Activated CD8-positive, alpha-beta memory T cell treated with anti-CD3 and anti-CD28 coated beads, Interleukin-2, amount 50 U/mL, for 1 hour (primary cell): ENCODE data around the gene HSD17B4.
"Not testable (repeated sequence)": the region's sequence is repeated elsewhere in the genome, so short reads cannot be mapped to it uniquely, and the experiment has no call there.

ENCODE experiments used
- DNase-seq: peaks from one replicate; pipeline ENCODE4 v3.0.0-alpha.2; 2020; ENCODE audit errors: extremely low read depth

The HSD17B4 gene

DNA sequence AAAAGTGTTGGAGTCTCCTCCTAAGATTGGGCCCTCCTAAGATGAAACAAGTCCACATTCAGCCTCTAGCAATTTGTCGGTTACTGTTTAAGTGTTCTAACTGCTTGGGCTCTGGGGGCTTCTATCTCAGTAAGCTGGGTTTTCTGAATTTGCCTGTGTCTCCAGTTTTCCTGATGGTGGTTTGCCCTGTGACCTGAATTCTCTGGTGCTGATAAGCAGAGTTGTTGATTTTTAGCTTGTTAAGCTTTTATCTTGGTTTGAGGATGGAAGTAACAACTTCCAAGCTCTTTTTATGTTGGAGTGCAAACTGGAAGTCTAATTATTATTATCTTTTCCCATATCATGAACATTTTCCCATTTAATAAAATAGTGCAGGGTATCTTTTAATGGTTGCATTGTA is 30.9 kb downstream of the HSD17B4 start:
- no peak for DNase-seq

DNA sequence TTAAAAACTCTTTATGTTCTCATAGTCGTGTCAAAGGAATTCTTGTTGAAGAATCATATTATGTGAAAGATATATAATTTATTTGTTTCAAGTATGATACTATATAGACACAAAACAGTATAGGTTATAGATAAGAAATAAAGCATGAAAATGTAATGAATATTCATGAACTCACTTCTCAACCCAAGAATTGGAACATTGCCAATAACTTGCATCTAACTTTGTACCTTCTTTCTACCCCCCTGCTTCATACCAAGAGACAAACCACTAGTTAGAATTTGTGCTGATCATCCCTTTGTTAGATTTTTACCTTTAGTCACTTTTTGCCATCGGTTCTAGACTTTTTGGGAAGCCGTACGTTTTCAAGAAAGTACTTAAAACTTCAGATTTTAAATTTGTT is 32.6 kb downstream of the HSD17B4 start:
- DNase-seq, result no peak

DNA sequence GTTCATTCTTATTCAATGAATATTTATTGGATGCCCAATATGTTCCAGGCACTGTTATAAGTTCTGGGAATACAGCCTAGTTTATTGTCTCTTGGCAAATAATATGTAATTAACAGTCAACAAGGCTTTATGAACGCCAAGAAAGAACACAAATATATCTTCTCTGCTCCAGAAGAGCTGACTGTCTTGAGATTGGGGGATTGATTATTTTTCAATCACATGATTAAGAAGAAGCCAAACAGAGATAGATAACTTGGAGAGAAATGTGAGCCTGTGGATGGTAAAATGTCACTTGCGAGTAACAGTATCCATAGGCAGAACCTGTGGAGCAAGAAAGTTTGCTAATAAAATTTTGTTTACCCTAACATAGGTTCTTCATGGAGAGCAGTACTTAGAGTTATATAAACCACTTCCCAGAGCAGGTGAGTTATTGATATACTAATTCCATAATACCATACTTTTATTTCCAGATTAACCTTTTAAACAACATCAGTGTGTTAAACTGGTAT is 49.4 kb downstream of the HSD17B4 start:
- DNase-seq, result no peak

DNA sequence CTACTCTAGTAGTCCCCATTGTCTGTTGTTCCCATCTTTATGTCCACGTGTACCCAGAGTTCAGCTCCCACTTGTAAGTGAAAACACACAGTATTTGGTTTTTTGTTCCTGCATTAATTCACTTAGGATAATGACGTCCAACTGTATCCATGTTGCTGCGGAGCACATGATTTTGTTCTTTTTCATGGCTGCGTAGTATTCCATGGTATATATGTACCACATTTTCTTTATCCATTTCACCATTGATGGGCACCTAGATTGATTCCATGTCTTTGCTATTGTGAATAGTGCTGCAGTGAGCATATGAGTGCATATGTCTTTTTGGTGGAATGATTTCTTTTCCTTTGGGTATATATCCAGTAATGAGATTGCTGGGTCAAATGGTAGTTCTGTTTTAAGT is 51.6 kb downstream of the HSD17B4 start:
- DNase-seq, result not testable (repeated sequence)

DNA sequence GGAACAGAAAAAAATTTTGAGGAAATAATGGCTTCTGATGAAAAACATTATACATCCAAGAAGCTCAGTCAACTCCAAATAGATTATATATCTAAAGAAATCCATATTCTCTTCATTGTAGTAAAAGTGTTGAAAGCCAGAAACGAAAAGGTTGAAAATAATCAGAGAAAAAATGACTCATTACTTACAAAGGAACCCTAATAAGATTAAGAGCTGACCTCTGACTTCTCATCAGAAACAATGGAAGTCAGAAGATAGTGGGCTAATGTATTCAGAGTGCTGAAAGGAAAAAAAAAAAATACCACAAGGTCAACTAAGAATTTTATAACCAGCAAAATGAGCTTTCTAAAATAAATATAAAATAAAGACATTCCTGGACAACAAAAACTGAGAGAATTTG is 60.0 kb downstream of the HSD17B4 start:
- DNase-seq, result no peak

DNA sequence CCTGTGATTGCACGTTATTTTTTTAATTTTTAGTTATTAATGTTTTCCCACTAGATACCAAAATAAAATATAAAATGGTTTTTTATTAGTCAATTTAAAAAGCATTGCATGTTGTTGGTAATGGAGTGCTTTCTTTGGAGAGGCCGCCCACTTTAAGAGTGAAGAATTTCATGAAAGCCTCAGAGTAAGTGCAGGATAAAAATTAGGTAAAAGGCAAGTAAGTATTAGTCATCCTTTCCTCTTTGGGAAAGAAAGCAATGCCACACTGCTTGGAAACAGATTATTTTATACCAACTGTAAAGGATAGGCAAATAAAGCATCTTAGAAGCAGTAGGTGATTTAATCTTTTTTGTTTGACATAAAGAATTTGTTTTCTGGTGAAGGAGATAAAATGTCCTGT is 62.9 kb downstream of the HSD17B4 start:
- DNase-seq, result no peak

DNA sequence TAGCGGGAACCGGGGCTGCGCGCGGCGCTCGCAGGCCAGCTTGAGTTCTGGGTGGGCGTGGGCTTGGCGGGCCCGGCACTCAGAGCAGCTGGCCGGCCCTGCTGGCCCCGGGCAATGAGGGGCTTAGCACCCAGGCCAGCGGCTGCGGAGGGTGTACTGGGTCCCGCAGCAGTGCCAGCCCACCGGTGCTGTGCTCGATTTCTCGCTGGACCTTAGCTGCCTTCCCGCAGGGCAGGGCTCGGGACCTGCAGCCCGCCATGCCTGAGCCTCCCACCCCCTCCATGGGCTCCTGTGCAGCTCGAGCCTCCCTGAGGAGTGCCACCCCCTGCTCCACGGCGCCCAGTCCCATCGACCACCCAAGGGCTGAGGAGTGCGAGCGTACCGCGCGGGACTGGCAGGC is 64.8 kb downstream of the HSD17B4 start:
- not testable (repeated sequence) for DNase-seq

DNA sequence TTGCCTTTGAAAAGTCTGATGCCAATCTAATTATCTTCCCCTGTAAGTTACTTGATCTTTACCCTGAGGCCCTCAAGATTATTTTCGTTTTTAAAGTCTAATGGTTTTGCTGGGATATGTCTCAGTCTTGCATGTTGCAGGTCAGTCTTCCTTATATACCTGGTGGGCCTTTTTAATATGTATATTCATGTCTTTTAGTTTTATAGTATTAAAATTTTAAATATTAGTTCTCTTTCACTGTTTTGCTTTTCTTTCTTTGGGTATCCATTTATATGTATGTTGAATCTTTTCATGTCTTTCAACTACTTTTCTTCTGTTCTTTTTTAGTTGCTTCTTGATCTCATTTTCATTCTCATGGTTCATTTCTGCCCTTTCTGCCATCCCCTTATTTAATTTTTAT is 68.9 kb downstream of the HSD17B4 start:
- DNase-seq, result no peak

DNA sequence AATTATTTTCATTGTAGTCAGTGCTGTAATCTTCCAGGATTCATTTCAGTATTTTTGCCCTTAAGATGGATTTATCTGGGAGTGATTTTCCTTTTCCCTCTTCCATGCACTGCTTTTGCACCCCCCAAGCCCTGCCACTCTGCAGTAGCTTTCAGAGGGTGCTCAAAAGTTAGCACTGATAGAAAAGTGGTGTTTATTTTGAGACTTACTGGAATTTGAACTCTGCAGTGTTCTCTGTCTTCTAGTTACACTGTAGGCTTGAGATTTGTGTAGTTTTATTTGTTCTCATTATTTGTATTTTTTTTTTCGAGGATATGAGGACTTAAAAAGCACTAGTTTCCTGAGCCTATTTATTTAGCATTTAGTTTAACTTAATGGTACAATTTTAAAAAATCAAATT is 70.5 kb downstream of the HSD17B4 start:
- DNase-seq, result no peak

DNA sequence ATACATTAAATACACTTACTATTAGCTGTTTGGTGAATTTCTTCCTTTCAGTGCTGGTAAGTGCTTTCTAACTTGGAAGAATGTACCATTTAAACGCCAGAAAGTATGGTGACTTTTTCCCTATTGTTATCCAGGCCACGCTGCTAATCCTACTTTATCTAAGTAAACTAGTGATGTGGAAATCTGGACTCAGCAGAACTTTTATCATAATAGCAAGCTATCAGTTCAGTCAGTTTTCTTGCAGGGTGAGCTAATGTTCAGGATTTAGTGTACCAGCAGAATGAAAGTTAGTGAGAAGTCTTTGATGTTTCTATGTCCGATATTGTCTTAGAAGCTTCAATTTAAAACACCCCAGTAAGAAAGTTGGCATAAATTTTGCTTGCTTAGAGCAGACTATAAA is 72.2 kb downstream of the HSD17B4 start:
- DNase-seq, result no peak

DNA sequence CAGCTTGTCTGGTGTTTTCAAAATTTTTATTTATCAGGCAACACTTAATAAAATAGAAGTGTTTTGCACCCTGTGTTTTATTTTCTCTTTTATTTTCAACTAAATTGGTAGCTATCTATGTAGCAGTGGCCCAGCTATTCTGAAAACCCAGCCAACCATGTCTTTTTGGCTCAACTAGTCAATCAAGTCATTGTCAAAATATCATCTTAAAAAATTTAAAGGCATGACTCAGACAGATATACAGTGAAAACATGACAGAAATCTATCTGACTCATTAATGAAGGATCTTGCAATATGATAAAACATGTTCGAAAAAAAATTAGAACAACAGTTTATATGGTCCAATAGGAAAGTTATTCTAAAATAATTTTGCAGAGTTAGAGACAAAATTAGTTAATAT is 75.1 kb downstream of the HSD17B4 start:
- DNase-seq, result no peak

DNA sequence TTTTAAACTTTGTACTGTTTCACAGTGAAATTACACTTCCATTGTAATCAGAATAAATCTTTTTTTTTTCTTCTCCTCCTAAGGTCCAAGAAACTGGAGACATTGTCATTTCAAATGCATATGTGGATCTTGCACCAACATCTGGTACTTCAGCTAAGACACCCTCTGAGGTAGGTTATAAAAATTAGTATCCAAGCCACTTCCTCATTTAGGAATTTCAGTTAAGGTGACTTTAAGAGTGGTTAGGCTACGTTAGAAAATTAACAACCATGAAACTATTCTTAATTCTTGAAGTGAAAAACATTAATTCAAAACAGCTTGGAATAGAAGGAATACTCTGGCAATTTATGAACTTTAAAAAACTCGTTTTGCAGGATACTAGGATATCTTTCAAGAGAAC is 77.5 kb downstream of the HSD17B4 start:
- no peak for DNase-seq

DNA sequence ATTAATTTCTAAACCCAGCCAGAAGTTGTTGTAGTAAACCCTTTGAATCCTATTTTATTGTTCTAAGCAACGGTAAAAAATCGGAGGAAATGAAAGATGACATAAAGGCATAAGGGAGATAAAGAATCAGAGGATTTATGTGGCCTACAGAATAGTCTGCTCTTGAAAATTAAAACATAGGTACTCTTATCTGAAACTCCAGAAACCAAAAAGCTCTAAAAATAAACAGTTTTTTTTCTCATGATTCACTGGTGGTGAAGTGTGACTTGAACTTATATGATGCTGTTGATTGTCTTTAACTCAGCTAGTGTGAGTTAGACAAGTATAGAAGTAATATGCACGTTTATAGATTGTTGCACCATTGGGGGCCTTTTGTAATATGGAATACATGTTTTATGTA is 80.3 kb downstream of the HSD17B4 start:
- no peak for DNase-seq

DNA sequence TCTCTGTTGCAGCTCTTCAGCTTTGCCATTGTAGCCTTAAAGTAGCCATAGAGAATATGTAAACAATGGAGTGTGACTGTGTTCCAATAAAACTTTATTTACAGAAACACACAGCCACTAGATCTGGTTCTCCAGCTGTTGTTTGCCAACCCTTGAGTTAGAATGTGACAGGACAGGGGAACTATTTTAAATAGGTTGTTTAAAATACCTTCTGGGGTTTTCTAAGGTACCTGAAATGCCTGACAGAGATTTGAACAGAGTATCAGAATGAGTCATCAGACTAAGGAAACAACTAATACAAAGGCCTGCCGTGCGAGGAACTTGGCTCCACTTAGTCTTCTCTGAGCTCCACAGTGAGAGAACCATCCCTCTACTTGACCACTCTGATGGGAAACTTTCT is 85.4 kb downstream of the HSD17B4 start:
- DNase-seq, result no peak

DNA sequence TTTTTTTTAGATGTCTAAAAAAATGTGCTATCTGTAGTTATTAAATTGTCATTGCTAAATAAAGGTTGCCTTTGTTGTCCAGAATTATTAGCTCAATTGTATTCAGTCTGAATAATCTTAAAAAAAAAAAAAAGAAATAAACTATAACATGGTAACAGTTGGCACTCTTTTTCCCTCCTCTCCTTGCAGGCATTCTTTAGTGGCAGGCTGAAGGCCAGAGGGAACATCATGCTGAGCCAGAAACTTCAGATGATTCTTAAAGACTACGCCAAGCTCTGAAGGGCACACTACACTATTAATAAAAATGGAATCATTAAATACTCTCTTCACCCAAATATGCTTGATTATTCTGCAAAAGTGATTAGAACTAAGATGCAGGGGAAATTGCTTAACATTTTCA is 89.4 kb downstream of the HSD17B4 start:
- no peak for DNase-seq

DNA sequence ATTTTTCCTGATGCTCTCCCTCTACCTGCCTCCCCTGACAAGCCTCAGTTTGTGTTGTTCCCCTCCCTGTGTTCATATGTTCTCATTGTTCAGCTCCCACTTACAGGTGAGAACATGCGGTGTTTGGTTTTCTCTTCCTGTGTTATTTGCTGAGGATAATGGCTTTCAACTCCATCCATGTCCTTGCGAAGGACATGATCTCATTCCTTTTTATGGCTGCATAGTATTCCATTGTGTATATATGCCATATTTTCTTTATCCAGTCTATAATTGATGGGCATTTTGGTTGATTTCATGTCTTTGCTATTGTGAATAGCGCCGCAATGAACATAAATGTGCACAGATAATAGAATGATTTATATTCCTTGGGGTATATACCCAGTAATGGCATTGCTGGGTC is 99.5 kb downstream of the HSD17B4 start:
- DNase-seq, result no peak

DNA sequence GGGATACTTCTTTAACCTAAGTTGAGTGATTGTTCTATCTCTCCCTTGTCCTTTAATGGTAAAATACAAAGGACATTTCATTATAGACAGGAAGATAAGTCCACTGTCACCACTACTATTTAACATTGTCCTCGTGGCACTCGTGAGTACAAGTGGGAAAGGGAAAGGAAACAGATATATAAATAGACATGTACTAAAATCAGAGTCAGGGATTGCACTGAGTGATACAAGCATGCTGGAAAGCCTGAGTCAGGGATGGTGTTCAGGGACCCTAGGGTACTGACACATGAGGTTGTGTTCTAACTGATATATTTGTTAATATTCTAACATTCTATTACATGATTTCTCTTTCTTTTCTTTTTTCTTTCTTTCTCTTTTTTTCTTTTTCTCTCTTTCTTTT is 102.3 kb downstream of the HSD17B4 start:
- no peak for DNase-seq

DNA sequence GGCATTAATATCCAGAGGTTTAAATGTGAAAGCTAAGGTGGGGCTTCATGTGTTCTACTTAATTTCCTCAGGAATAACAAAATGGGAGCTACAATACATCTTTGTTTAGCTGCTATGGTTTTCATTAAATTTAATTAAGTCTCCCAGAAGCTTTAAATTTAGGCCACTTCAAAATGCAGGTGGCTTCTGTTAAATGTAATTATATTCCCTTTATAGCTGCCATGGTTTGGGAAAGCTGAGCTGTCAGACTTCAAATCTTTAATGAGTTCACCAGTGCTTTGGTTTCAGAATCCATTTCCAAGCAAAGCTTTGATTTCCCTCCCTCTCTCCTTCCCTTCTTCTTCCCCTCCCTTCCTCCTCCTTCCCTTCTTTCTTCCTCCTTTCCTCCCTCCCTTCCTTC is 118.6 kb downstream of the HSD17B4 start:
- DNase-seq, result no peak

DNA sequence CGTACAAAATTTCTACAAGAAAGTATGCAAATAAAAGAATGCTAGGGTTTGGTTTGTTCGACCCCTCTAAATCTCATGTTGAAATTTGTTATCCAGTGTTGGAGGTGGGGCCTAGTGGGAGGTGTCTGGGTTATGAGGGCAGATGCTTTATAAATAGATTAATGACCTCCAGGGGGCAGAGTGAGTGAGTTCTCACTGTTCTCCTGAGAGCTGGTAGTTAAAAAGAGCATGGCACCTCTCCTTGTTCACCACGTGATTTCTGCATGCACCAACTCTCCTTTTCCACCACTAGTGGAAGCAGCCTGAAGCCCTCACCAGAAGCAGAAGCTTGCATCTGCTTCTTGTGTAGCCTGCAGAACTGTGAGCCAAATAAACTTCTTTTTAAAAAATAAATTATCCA is 126.6 kb downstream of the HSD17B4 start:
- no peak for DNase-seq

DNA sequence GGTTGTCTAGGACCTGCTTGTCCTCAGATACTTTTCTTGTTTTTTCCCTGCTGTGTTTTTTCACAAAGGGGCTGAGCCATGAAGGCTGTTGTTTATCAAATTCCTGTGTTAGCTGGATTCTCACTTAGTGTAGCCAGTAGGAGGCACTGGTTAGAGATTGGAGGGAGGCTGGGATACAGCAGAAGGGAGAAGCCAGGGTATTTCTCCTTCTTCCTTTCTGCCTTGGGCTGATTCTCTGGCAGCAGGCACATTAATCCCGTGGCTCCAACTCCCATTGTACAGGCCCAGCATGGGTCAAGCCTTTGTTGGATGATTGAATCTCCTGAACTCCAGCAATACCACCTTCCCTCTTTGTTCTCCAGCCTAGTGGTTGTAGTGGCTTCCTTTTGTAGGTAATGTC is 130.7 kb downstream of the HSD17B4 start:
- DNase-seq, result no peak

DNA sequence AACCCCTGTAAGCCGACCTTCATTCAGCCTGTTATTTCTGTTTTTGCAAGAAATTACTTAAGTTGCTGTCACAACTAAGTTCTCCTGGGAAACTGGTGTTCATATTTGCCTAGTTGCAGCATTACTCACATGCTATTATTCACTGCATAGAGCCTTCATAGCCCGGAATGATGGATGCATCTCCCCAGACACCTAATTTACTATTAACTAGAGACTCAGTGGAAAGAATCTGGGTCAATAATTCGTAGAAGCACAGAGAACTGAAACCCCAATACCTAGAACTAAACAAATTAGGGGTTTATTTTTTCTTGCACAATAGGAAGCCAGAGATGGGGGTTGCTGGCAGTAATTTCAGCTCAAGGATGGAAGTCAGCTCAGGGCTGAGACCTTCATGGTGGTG is 131.4 kb downstream of the HSD17B4 start:
- no peak for DNase-seq
